ENCODE data around the gene LOXHD1.

DNA sequence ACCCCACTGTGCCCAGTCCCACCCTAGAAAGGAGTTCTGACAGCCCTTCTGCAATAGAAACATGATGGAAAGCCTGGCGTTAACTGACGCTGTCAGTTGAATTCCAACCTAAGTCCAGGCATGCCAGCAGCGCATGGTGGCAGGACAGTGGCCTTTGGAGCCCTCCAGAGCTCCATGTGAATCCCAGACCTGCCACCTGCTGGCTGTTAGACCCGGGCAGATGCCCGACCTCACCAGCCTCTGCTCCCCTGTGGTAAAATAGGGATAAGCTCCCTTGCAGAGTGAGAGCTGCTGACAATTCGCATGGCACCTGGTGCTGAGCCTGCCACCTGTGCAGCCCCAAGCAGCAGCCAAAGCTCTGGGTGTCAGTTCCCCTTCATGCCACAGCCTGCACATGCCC is 138.6 kb downstream of the LOXHD1 start:
- TF ChIP-seq ZNF585B (tag by site-specific recombination; IDR thresholded peaks at IDR 0.05): no peak
- TF ChIP-seq, protein P1, sequence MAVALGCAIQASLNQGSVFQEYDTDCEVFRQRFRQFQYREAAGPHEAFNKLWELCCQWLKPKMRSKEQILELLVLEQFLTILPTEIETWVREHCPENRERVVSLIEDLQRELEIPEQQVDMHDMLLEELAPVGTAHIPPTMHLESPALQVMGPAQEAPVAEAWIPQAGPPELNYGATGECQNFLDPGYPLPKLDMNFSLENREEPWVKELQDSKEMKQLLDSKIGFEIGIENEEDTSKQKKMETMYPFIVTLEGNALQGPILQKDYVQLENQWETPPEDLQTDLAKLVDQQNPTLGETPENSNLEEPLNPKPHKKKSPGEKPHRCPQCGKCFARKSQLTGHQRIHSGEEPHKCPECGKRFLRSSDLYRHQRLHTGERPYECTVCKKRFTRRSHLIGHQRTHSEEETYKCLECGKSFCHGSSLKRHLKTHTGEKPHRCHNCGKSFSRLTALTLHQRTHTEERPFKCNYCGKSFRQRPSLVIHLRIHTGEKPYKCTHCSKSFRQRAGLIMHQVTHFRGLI (tag by site-specific recombination; IDR thresholded peaks at IDR 0.05): no peak
- TF ChIP-seq, protein P2, sequence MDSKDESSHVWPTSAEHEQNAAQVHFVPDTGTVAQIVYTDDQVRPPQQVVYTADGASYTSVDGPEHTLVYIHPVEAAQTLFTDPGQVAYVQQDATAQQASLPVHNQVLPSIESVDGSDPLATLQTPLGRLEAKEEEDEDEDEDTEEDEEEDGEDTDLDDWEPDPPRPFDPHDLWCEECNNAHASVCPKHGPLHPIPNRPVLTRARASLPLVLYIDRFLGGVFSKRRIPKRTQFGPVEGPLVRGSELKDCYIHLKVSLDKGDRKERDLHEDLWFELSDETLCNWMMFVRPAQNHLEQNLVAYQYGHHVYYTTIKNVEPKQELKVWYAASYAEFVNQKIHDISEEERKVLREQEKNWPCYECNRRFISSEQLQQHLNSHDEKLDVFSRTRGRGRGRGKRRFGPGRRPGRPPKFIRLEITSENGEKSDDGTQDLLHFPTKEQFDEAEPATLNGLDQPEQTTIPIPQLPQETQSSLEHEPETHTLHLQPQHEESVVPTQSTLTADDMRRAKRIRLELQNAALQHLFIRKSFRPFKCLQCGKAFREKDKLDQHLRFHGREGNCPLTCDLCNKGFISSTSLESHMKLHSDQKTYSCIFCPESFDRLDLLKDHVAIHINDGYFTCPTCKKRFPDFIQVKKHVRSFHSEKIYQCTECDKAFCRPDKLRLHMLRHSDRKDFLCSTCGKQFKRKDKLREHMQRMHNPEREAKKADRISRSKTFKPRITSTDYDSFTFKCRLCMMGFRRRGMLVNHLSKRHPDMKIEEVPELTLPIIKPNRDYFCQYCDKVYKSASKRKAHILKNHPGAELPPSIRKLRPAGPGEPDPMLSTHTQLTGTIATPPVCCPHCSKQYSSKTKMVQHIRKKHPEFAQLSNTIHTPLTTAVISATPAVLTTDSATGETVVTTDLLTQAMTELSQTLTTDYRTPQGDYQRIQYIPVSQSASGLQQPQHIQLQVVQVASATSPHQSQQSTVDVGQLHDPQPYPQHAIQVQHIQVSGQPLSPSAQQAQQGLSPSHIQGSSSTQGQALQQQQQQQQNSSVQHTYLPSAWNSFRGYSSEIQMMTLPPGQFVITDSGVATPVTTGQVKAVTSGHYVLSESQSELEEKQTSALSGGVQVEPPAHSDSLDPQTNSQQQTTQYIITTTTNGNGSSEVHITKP (tag by site-specific recombination; IDR thresholded peaks at IDR 0.05): no peak

All from HEK293 (cell line).